OCI-LY1 (cell line): ENCODE data around the gene SLC4A1.

Experiments
- H2AFZ ChIP-seq: fragments of 200-600 bp; sonication (generic), shearing (Covaris generic); 2 replicates; pipeline ENCODE4 v1.6.0; 2014; ENCODE audit warnings: antibody characterized with exemption, mild to moderate bottlenecking, low read length
- H3F3A ChIP-seq: fragments of 200-600 bp; sonication (generic), shearing (Covaris generic); 2 replicates; pipeline ENCODE4 v1.6.0; 2014; ENCODE audit warnings: mild to moderate bottlenecking, antibody characterized with exemption, low read length, moderate library complexity; ENCODE audit not compliant: insufficient read depth
- H3K27ac ChIP-seq: fragments of 200-600 bp; sonication (generic); 2 replicates; pipeline ENCODE4 v1.5.1; 2014; ENCODE audit warnings: low read length, mixed run types, mild to moderate bottlenecking, low read depth; ENCODE audit not compliant: poor library complexity, severe bottlenecking
- H3K27me3 ChIP-seq: fragments of 200-600 bp; sonication (generic); 2 replicates; pipeline ENCODE4 v1.6.0; 2014; ENCODE audit warnings: antibody characterized with exemption, mild to moderate bottlenecking, low read length, moderate library complexity; ENCODE audit not compliant: insufficient read depth
- H3K36me3 ChIP-seq: fragments of 200-600 bp; sonication (generic); 2 replicates; pipeline ENCODE4 v1.6.1; 2014; ENCODE audit warnings: mild to moderate bottlenecking, antibody characterized with exemption, low read length, moderate library complexity, mixed read lengths; ENCODE audit not compliant: insufficient read depth
- H3K4me1 ChIP-seq: fragments of 200-600 bp; sonication (generic); 2 replicates; pipeline ENCODE4 v1.5.1; 2014; ENCODE audit warnings: mild to moderate bottlenecking, low read length, moderate library complexity; ENCODE audit not compliant: insufficient read depth, severe bottlenecking
- H3K4me2 ChIP-seq: fragments of 200-600 bp; sonication (generic), shearing (Covaris generic); 2 replicates; pipeline ENCODE4 v1.6.1; 2014; ENCODE audit warnings: low read length
- H3K4me3 ChIP-seq: fragments of 200-600 bp; sonication (generic); 2 replicates; pipeline ENCODE4 v1.5.1; 2014; ENCODE audit warnings: low read length, low read depth, mild to moderate bottlenecking, mixed read lengths; ENCODE audit not compliant: poor library complexity, severe bottlenecking
- H3K79me2 ChIP-seq: fragments of 200-600 bp; shearing (Covaris generic); 2 replicates; pipeline ENCODE4 v1.6.1; 2016; ENCODE audit warnings: mixed run types, low read length, mixed read lengths; ENCODE audit not compliant: insufficient read depth
- H3K9ac ChIP-seq: fragments of 200-600 bp; sonication (generic), shearing (Covaris generic); 2 replicates; pipeline ENCODE4 v1.6.1; 2014; ENCODE audit warnings: mild to moderate bottlenecking, low read length, mixed read lengths
- H3K9me2 ChIP-seq: fragments of 200-600 bp; sonication (generic), shearing (Covaris generic); 2 replicates; pipeline ENCODE4 v1.6.1; 2014; ENCODE audit warnings: low read depth, mild to moderate bottlenecking, low read length, mixed read lengths
- H3K9me3 ChIP-seq: fragments of 200-600 bp; shearing (Covaris generic); 2 replicates; pipeline ENCODE4 v1.6.1; 2014; ENCODE audit warnings: low read length, mixed read lengths
- H4K20me1 ChIP-seq: fragments of 200-600 bp; sonication (generic), shearing (Covaris generic); 2 replicates; pipeline ENCODE4 v1.6.0; 2016; ENCODE audit warnings: mild to moderate bottlenecking, low read length; ENCODE audit not compliant: insufficient read depth
- CTCF ChIP-seq: fragments of 200-600 bp; sonication (generic), shearing (Covaris generic); IDR thresholded peaks from 2 replicates; pipeline ENCODE4 v1.5.1; 2017; ENCODE audit warnings: mild to moderate bottlenecking, antibody characterized with exemption, low read length, moderate library complexity, mixed read lengths
- EZH2 ChIP-seq: fragments of 200-600 bp; sonication (generic), shearing (Covaris generic); IDR thresholded peaks from 2 replicates; pipeline ENCODE4 v1.8.0; 2017; ENCODE audit warnings: borderline replicate concordance, mixed run types, mild to moderate bottlenecking, antibody characterized with exemption, low read length, moderate library complexity, mixed read lengths

Gene SLC4A1

GRCh38 chr17:44235583-44235936 lies 32.4 kb downstream of the SLC4A1 start:
- Histone ChIP-seq H3K4me3 (no peak overlapping the region), H3K79me2 (no peaks in the 10 kb centered on the region), H3K9me2 (no peaks in the 10 kb centered on the region), H3K27me3 (peaks cover 8% of the 10 kb centered on the region; the same call in 1 of the 2 replicates), H3K36me3 (no peaks in the 10 kb centered on the region), H3K4me1 (no peaks in the 10 kb centered on the region), H2AFZ (no peak overlapping the region), H3F3A (no peaks in the 10 kb centered on the region), H4K20me1 (no peaks in the 10 kb centered on the region), H3K4me2 (no peak overlapping the region), H3K27ac (no peak overlapping the region), H3K9me3 (no peaks in the 10 kb centered on the region), H3K9ac (no peak overlapping the region)
- TF ChIP-seq CTCF = no peak
- TF ChIP-seq EZH2 = no peak

- Histone ChIP-seq H3K79me2 (no peaks in the 10 kb centered on the region), H3K4me1 (no peaks in the 10 kb centered on the region), H3K9ac (no peak overlapping the region), H3F3A (no peaks in the 10 kb centered on the region), H3K27me3 (peaks cover 8% of the 10 kb centered on the region; the same call in 1 of the 2 replicates), H3K36me3 (no peaks in the 10 kb centered on the region), H3K9me2 (no peaks in the 10 kb centered on the region), H3K4me2 (no peak overlapping the region), H3K4me3 (no peak overlapping the region), H3K27ac (no peak overlapping the region), H2AFZ (no peak overlapping the region), H3K9me3 (no peaks in the 10 kb centered on the region), H4K20me1 (no peaks in the 10 kb centered on the region)
- no peak for TF ChIP-seq CTCF
These were observed 34.4 kb downstream of the SLC4A1 start for GRCh38 chr17:44233582-44233981.

GRCh38 chr17:44232061-44232460 lies 35.9 kb downstream of the SLC4A1 start:
- Histone ChIP-seq H3K27ac (no peak overlapping the region), H3F3A (no peaks in the 10 kb centered on the region), H3K79me2 (no peaks in the 10 kb centered on the region), H3K9me3 (no peaks in the 10 kb centered on the region), H3K36me3 (no peaks in the 10 kb centered on the region), H2AFZ (no peak overlapping the region), H3K4me2 (no peak overlapping the region), H3K9me2 (no peaks in the 10 kb centered on the region), H3K9ac (no peak overlapping the region), H3K4me3 (no peak overlapping the region), H3K4me1 (no peaks in the 10 kb centered on the region), H4K20me1 (no peaks in the 10 kb centered on the region), H3K27me3 (peaks cover 8% of the 10 kb centered on the region; the same call in 1 of the 2 replicates)
- TF ChIP-seq EZH2 = no peak
- no peak for TF ChIP-seq CTCF
